SK-N-SH treated with all-trans-retinoic acid at 6 μM for 48 hours (cell line): ENCODE data around the gene ZMYND11.
"Not testable (repeated sequence)": the region's sequence is repeated elsewhere in the genome, so short reads cannot be mapped to it uniquely, and the experiment has no call there.

Source experiments
- ATAC-seq: fragments of 200-7000 bp; cut with Tn5 transposase; 3 replicates; pipeline ENCODE4 v1.9.1; 2020; ENCODE audit warnings: mild to moderate bottlenecking, moderate library complexity
- ARNTL ChIP-seq: fragments of 450-650 bp; formaldehyde crosslinking; IDR thresholded peaks from 2 replicates; pipeline ENCODE4 v1.5.0; 2020; ENCODE audit warnings: low read depth, mild to moderate bottlenecking, moderate library complexity, borderline replicate concordance
- BACH2 ChIP-seq: fragments of 250-450 bp; sonication (Bioruptor Pico); IDR thresholded peaks from 2 replicates; pipeline ENCODE4 v1.9.0; 2021; ENCODE audit warnings: mild to moderate bottlenecking, borderline replicate concordance
- CREB5 ChIP-seq: fragments of 250-450 bp; sonication (Bioruptor Pico); IDR thresholded peaks from 2 replicates; pipeline ENCODE4 v1.5.1; 2020; ENCODE audit warnings: low read depth, mild to moderate bottlenecking, moderate library complexity
- CSDC2 ChIP-seq: fragments of 250-450 bp; sonication (Bioruptor Pico); IDR thresholded peaks from 2 replicates; pipeline ENCODE4 v1.5.0; 2020; ENCODE audit warnings: mild to moderate bottlenecking, moderate library complexity
- ESRRG ChIP-seq: fragments of 250-450 bp; sonication (Bioruptor Pico); IDR thresholded peaks from 2 replicates; pipeline ENCODE4 v1.6.1; 2021; ENCODE audit warnings: mild to moderate bottlenecking
- GLIS3 ChIP-seq: fragments of 250-450 bp; sonication (Bioruptor Pico); IDR thresholded peaks from 2 replicates; pipeline ENCODE4 v1.5.0; 2020; ENCODE audit warnings: mild to moderate bottlenecking, moderate library complexity
- ISL1 ChIP-seq: fragments of 250-450 bp; sonication (Bioruptor Pico); IDR thresholded peaks from 2 replicates; pipeline ENCODE4 v2.1.2; 2022; ENCODE audit warnings: mild to moderate bottlenecking, moderate library complexity
- OSR1 ChIP-seq: fragments of 250-450 bp; sonication (Bioruptor Pico); IDR thresholded peaks from 2 replicates; pipeline ENCODE4 v1.8.0; 2022; ENCODE audit warnings: moderate library complexity, mild to moderate bottlenecking, inconsistent platforms
- PPARA ChIP-seq: fragments of 250-450 bp; sonication (Bioruptor Pico); IDR thresholded peaks from 2 replicates; pipeline ENCODE4 v1.5.0; 2020; ENCODE audit warnings: mild to moderate bottlenecking, borderline replicate concordance
- RARB ChIP-seq: fragments of 250-450 bp; sonication (Bioruptor Pico); IDR thresholded peaks from 2 replicates; pipeline ENCODE4 v1.8.0; 2021; ENCODE audit warnings: mild to moderate bottlenecking, moderate library complexity
- SNAI2 ChIP-seq: fragments of 250-450 bp; sonication (Bioruptor Pico); IDR thresholded peaks from 2 replicates; pipeline ENCODE4 v1.5.0; 2020; ENCODE audit warnings: mild to moderate bottlenecking, moderate library complexity
- TCF4 ChIP-seq: fragments of 250-450 bp; sonication (Bioruptor Pico); IDR thresholded peaks from 2 replicates; pipeline ENCODE4 v1.8.0; 2021; ENCODE audit warnings: mild to moderate bottlenecking, moderate library complexity, borderline replicate concordance
- TOX ChIP-seq: fragments of 250-450 bp; sonication (Bioruptor Pico); IDR thresholded peaks from 2 replicates; pipeline ENCODE4 v1.8.0; 2021; ENCODE audit warnings: mild to moderate bottlenecking, moderate library complexity, borderline replicate concordance
- ZC3H10 ChIP-seq: fragments of 250-450 bp; sonication (Bioruptor Pico); IDR thresholded peaks from 2 replicates; pipeline ENCODE4 v1.5.1; 2021; ENCODE audit warnings: mild to moderate bottlenecking, moderate library complexity
- ZFP3 ChIP-seq: fragments of 250-450 bp; sonication (Bioruptor Pico); IDR thresholded peaks from 2 replicates; pipeline ENCODE4 v1.5.0; 2020; ENCODE audit warnings: mild to moderate bottlenecking, moderate library complexity
- ZFP30 ChIP-seq: fragments of 450-650 bp; formaldehyde crosslinking; IDR thresholded peaks from 2 replicates; pipeline ENCODE4 v1.5.0; 2022; ENCODE audit warnings: mild to moderate bottlenecking, moderate library complexity
- ZNF565 ChIP-seq: fragments of 450-650 bp; formaldehyde crosslinking; conservative IDR thresholded peaks from 2 replicates; pipeline ENCODE4 v1.5.0; 2020; ENCODE audit warnings: low read depth, mild to moderate bottlenecking, moderate library complexity
- ZNF70 ChIP-seq: fragments of 450-650 bp; formaldehyde crosslinking; IDR thresholded peaks from 2 replicates; pipeline ENCODE4 v1.5.0; 2020; ENCODE audit warnings: mild to moderate bottlenecking, moderate library complexity
- ZNF8 ChIP-seq: fragments of 450-650 bp; formaldehyde crosslinking; IDR thresholded peaks from 2 replicates; pipeline ENCODE4 v1.5.0; 2020; ENCODE audit warnings: mild to moderate bottlenecking, moderate library complexity
- TF ChIP-seq, protein P1 (sequence below): fragments of 250-450 bp; sonication (Bioruptor Pico); IDR thresholded peaks from 2 replicates; pipeline ENCODE4 v1.8.0; 2020; ENCODE audit warnings: mild to moderate bottlenecking, moderate library complexity, borderline replicate concordance
- TF ChIP-seq, protein P2 (sequence below): fragments of 250-450 bp; sonication (Bioruptor Pico); IDR thresholded peaks from 2 replicates; pipeline ENCODE4 v1.8.0; 2021; ENCODE audit warnings: low read depth, mild to moderate bottlenecking, moderate library complexity, borderline replicate concordance
- TF ChIP-seq, protein P3 (sequence below): fragments of 250-450 bp; sonication (Bioruptor Pico); IDR thresholded peaks from 2 replicates; pipeline ENCODE4 v1.5.0; 2020; ENCODE audit warnings: mild to moderate bottlenecking, moderate library complexity

ZMYND11 gene

DNA sequence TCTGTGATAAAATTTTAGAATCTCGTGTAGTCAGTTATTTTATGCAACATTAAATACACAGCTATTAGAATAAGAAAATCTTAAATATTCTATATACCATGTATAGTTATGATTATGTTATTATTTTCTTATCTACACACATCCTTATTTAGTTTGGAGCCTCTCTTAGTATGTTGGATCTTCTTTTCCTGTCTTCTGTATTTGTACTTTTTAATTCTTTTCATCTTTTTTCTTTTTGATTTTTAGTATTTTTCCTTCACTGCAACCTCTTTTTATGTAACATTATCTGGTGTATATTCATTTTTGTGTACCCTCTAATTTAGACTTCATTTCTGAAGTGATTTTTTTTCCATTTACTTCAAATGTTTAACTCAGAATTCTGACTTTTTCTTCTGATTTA, 48.9 kb downstream of the ZMYND11 start:
- TF ChIP-seq SNAI2 (CRISPR knock-in tag) = no peak
- TF ChIP-seq ZFP3 (CRISPR knock-in tag) = no peak
- TF ChIP-seq ZNF8 = no peak
- no peak for TF ChIP-seq TCF4 (CRISPR knock-in tag)
- TF ChIP-seq, protein P1, sequence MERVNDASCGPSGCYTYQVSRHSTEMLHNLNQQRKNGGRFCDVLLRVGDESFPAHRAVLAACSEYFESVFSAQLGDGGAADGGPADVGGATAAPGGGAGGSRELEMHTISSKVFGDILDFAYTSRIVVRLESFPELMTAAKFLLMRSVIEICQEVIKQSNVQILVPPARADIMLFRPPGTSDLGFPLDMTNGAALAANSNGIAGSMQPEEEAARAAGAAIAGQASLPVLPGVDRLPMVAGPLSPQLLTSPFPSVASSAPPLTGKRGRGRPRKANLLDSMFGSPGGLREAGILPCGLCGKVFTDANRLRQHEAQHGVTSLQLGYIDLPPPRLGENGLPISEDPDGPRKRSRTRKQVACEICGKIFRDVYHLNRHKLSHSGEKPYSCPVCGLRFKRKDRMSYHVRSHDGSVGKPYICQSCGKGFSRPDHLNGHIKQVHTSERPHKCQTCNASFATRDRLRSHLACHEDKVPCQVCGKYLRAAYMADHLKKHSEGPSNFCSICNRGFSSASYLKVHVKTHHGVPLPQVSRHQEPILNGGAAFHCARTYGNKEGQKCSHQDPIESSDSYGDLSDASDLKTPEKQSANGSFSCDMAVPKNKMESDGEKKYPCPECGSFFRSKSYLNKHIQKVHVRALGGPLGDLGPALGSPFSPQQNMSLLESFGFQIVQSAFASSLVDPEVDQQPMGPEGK (CRISPR knock-in tag) = no peak
- no peak for TF ChIP-seq PPARA (CRISPR knock-in tag)
- TF ChIP-seq, protein P2, sequence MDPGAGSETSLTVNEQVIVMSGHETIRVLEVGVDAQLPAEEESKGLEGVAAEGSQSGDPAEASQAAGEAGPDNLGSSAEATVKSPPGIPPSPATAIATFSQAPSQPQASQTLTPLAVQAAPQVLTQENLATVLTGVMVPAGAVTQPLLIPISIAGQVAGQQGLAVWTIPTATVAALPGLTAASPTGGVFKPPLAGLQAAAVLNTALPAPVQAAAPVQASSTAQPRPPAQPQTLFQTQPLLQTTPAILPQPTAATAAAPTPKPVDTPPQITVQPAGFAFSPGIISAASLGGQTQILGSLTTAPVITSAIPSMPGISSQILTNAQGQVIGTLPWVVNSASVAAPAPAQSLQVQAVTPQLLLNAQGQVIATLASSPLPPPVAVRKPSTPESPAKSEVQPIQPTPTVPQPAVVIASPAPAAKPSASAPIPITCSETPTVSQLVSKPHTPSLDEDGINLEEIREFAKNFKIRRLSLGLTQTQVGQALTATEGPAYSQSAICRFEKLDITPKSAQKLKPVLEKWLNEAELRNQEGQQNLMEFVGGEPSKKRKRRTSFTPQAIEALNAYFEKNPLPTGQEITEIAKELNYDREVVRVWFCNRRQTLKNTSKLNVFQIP (CRISPR knock-in tag) = no peak
- TF ChIP-seq ZNF70 (CRISPR knock-in tag) = no peak
- TF ChIP-seq CSDC2 (CRISPR knock-in tag) = no peak
- no peak for TF ChIP-seq ZNF565 (CRISPR knock-in tag)
- TF ChIP-seq TOX = no peak
- TF ChIP-seq ZC3H10 (CRISPR knock-in tag) = no peak
- TF ChIP-seq GLIS3 (CRISPR knock-in tag) = no peak
- no peak for TF ChIP-seq BACH2 (CRISPR knock-in tag)
- no peak for TF ChIP-seq ISL1
- TF ChIP-seq, all 23 proteins: peak for 0
- ATAC-seq = no peak

DNA sequence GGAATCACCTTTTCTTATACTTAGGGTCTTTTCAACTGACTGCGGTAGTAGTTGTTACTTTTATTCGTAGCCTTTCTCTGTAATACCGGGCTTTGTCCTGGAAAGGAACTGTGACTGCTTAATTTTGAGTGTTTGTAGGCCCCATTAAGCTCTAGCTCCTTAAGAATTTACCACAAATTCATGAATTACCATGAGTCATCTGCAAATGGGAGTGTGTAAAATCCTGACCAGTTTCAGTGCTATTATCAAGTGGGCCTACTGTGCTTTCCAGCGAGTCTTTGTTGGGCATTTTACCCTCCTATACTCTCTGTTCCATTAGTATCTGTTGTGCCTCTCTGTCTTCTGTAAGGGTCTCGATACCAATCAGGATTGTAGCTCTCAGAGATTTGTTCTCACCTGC, 49.7 kb downstream of the ZMYND11 start:
- ATAC-seq = no peak
- no peak for TF ChIP-seq CREB5
- no peak for TF ChIP-seq ZFP30 (CRISPR knock-in tag)
- TF ChIP-seq ESRRG (CRISPR knock-in tag) = no peak
- no peak for TF ChIP-seq OSR1 (CRISPR knock-in tag)
- no peak for TF ChIP-seq TOX
- TF ChIP-seq, protein P2 (CRISPR knock-in tag) = no peak
- TF ChIP-seq, protein P1 (CRISPR knock-in tag) = no peak
- TF ChIP-seq, protein P3, sequence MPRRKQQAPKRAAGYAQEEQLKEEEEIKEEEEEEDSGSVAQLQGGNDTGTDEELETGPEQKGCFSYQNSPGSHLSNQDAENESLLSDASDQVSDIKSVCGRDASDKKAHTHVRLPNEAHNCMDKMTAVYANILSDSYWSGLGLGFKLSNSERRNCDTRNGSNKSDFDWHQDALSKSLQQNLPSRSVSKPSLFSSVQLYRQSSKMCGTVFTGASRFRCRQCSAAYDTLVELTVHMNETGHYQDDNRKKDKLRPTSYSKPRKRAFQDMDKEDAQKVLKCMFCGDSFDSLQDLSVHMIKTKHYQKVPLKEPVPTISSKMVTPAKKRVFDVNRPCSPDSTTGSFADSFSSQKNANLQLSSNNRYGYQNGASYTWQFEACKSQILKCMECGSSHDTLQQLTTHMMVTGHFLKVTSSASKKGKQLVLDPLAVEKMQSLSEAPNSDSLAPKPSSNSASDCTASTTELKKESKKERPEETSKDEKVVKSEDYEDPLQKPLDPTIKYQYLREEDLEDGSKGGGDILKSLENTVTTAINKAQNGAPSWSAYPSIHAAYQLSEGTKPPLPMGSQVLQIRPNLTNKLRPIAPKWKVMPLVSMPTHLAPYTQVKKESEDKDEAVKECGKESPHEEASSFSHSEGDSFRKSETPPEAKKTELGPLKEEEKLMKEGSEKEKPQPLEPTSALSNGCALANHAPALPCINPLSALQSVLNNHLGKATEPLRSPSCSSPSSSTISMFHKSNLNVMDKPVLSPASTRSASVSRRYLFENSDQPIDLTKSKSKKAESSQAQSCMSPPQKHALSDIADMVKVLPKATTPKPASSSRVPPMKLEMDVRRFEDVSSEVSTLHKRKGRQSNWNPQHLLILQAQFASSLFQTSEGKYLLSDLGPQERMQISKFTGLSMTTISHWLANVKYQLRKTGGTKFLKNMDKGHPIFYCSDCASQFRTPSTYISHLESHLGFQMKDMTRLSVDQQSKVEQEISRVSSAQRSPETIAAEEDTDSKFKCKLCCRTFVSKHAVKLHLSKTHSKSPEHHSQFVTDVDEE (CRISPR knock-in tag) = no peak
- no peak for TF ChIP-seq ZNF70 (CRISPR knock-in tag)
- TF ChIP-seq PPARA (CRISPR knock-in tag) = no peak
- TF ChIP-seq ZC3H10 (CRISPR knock-in tag) = no peak
- no peak for TF ChIP-seq ZFP3 (CRISPR knock-in tag)
- TF ChIP-seq RARB (CRISPR knock-in tag) = no peak
- no peak for TF ChIP-seq TCF4 (CRISPR knock-in tag)
- no peak for TF ChIP-seq ISL1
- no peak for TF ChIP-seq CSDC2 (CRISPR knock-in tag)
- no peak for TF ChIP-seq ARNTL (CRISPR knock-in tag)
- TF ChIP-seq ZNF565 (CRISPR knock-in tag) = no peak
- TF ChIP-seq GLIS3 (CRISPR knock-in tag) = no peak
- no peak for TF ChIP-seq SNAI2 (CRISPR knock-in tag)

GRCh38 chr10:185571-185970, 50.3 kb downstream of the ZMYND11 start:
- not testable (repeated sequence) for ATAC-seq
